ENCODE results near the gene PPP2R3A.

- TF ChIP-seq, protein P1, sequence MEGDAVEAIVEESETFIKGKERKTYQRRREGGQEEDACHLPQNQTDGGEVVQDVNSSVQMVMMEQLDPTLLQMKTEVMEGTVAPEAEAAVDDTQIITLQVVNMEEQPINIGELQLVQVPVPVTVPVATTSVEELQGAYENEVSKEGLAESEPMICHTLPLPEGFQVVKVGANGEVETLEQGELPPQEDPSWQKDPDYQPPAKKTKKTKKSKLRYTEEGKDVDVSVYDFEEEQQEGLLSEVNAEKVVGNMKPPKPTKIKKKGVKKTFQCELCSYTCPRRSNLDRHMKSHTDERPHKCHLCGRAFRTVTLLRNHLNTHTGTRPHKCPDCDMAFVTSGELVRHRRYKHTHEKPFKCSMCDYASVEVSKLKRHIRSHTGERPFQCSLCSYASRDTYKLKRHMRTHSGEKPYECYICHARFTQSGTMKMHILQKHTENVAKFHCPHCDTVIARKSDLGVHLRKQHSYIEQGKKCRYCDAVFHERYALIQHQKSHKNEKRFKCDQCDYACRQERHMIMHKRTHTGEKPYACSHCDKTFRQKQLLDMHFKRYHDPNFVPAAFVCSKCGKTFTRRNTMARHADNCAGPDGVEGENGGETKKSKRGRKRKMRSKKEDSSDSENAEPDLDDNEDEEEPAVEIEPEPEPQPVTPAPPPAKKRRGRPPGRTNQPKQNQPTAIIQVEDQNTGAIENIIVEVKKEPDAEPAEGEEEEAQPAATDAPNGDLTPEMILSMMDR (IDR thresholded peaks at IDR 0.05) = no peak
- no peak for TF ChIP-seq POLR2A (IDR thresholded peaks at IDR 0.05)
These were observed 139.5 kb downstream of the PPP2R3A start for GRCh38 chr3:136105044-136105443.
